Cerebellar cortex (tissue), 1 donor: ENCODE data around the gene MBTPS1.

Experiments used
- DNase-seq: peaks from one replicate; pipeline ENCODE4 v3.0.0-alpha.2; 2015; ENCODE audit warnings: low spot score

The MBTPS1 gene

DNA sequence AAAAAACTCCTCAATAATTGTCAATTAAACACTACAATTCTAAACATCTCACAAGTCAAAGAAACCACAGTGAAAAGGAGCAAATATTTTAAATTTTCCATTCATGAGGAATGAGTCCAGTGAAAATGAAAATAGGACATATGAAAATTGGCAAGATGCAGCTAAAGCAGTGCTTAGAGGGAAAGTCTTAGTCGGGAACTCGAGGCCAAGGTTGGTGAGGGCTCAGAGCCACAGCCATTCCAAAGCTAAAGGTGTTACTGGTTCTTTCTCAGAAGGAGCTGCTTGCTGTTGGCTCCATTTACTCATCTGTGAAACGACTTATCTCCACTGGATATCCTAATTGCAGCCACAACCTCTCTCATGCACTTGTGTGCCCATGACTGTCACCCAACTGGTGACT, 80.6 kb downstream of the MBTPS1 start:
- DNase-seq, result no peak

DNA sequence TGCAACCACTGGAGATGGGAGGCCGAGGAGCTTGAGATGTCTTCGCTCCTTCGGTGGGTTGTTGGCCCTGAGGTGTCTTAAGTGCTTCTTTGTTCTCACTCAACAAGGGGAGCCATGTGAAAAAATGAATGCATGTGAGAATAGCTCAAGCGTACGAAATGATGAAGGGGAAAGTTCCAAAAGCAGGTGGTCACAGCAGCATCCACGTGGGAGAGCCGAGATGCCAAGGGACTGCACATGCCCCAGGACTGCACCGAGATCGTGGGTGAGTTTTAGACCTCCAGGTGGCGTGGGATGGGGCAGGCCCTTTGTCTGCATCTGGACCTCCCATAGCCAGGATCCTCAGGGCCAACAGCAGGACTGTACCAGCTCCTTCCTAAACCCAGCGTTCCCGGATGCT, 82.2 kb downstream of the MBTPS1 start:
- no peak for DNase-seq

DNA sequence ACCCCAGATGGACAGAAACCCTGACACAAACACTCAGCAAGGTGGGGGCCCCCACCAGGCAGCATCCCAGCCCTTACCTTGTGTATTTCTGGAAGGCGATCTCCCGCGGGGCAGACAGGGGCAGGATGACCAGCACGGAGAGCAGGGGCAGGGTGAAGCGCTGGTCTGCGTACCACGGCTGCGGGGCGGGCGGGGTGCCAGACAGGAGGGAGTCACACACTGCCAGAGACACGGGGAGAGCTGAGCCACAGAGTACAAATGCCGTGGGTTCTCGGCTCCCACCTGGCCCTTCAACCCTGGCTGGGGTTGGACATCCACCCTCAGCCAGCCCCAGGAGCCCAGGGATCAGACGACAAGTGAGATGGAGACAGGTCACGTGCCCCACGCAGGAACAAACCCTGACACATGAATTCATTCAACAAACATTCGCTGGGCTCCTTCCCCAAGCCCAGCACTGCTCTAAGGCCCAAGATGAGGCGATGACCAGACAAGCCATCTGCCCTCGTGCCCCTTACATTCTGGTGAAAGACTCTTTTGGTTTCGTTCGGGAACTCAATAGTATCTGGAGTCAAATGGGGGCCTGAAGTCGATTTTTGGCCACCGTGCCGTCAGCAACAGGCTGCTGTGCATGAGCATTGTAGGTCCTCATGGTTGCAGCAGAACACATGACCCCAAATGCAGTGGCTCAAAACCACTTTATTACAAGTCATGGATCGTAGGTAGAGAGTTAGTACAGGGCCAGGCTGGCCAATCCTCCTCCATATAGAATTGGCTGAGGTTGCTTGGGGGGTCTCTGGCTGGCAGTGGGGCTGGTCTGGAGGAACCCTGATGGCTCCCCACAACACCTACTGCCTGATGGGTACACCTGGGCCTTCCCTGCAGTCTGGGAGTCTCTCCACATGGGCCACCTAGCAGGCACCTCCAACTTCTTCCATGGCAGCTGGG, 83.2 kb downstream of the MBTPS1 start:
- no peak for DNase-seq

DNA sequence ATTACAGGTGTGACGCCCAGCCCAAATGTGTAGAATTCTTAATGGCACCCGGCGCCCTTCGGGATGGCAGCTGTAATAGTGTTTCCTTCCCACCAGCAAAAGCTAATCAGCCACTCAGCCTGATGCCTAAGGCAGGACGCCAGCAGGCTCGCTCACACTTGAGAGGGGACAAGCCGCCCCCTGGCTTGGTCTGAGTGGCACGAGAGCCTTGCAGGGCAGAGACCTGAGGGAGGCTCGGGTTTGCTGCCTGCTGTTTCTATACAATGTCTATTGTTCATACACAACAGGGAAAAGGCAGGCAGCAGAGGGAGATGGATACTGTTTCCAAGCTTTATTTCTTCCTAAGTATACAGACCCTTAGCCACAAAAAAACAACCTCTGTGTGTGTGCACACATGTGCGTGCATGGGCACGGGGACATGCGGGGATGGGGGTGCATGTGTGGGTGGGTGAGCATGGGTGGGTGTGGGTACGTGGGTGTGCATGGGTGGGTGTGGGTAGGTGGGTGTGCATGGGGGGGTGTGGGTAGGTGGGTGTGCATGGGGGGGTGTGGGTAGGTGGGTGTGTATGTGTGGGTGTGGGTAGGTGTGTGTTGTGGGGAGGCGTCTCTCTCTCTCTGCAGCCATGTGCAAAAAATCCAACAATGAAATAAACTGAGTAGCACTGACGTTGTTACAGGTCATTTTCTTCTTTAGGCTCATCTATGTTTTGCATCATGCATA, 84.1 kb downstream of the MBTPS1 start:
- DNase-seq, result no peak

DNA sequence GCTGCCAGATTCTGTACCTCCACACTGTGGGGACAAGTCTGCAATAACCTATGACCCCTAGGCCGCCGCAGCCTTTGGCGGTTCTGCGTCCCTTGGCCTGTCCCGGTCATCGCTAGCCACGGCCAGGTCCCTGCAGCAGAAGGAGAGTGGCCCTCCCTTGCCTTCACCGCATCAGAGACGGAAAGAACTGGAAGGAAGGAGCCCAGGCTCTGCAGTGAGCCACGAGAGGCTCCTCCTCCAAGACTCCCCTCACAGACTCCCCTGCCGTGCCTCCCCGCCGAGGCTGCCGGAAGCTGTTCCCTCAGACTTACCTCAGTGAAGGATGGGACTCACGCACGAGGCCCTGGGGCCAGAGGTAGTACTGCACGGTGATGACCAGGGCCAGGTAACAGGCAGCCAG, 85.2 kb downstream of the MBTPS1 start:
- no peak for DNase-seq

DNA sequence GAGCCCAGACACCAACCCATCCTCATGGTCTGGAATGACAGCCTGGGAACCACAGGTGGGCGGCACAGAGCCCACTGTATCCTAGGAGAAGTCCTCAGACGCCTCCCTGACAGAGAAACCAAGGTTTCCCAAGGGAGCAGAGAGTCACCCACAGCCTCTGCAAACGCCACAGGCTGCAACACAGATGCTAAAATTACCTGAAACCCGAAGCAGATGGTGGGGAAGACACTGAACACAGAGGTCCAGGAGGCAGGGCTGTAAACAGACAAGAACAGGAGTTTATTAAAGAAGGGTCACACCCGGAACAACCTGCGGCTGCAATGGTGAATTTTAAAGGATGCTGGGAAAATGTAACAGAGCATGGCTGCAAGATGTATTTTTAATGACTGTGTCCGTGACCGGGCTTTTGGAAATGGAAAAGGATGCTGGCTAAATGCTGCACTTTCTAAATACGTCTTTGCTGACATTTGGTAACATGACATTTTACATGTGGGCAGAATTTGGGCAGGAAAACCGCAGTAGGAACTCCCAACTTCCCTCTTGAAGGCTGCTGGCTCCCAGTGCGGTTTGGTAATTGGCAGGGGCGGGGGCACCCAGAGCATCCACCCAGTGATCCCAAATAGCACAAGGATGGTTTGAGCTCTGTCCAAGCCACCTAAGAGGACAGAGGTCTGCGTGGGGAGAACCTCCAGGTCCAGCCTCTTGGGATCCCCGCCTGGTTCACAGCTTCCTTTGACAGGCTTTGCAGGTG, 87.3 kb downstream of the MBTPS1 start:
- no peak for DNase-seq

DNA sequence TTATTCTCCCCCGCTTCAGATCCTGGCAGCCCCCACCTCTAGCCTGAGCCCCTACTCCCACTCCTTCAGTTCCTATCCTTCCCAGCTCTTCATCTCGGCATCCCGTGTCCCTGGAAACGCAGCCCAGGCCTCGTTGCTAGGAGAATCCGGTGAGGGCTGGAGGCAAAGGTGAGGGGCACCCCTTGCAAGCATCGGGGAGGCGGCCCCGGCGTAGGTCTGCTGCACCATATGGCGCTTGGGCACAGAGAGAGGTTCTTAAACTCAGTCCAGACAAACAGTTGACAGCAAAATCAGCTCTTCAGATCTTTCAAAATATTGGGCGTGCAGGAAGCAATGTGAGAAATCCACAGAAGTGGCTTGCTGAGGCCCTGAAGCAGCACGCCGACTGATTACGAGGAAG, 89.1 kb downstream of the MBTPS1 start:
- peak; percentile 44 for DNase-seq

DNA sequence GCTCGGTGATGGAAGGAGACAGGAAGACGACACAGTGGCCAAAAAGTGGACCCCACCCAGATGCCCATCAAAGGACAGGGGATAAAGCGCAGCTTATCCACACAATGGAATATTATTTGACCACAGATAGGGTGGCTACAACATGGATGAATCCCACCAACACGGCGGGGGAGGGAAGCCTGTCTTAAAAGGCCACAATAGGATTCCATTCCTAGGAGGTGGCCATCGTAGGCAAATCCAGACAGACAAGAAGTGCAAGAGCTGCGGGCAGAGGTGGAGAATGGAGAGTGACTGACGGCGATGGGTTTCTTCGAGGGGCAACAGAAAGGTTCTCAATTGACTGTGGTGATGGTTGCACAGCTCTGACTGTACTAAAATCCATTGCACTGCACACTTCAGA, 90.1 kb downstream of the MBTPS1 start:
- no peak for DNase-seq

DNA sequence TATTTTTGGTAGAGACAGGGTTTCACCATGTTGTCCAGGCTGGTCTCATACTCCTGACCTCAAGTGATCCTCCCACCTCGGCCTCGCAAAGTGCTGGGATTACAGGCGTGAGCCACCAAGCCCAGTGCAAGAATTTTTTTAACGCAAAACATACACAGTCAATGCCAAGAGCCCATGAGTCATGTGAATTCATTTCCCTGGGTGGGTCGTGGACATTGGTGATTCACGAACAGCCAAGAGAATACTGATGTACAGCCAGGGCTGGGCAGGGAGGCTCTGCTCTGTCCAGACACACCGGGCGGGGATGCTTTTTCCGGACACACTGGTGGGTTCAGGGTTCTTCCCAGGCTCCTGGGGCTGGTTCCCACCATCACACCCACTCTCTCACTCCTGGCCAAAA, 91.9 kb downstream of the MBTPS1 start:
- no peak for DNase-seq

DNA sequence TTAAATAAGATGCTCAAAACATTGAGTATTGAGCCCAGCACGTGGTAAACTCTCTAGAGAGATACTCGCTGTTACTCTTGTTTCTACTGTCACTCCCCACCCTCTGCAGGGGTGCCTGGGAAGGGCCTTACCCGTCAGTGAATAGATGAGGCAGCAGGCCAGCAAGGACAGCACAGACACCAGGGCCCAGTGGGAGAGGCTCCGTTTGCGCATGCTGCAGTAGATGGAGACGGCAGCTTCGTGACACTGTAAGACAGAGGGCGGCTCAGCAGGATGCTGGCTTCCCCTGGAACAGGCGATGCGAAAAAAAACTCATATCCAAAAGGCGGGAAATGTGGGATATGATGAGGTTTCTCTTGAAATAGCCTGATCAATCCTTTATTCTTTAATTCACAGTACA, 94.1 kb downstream of the MBTPS1 start:
- peak; percentile 86 for DNase-seq

DNA sequence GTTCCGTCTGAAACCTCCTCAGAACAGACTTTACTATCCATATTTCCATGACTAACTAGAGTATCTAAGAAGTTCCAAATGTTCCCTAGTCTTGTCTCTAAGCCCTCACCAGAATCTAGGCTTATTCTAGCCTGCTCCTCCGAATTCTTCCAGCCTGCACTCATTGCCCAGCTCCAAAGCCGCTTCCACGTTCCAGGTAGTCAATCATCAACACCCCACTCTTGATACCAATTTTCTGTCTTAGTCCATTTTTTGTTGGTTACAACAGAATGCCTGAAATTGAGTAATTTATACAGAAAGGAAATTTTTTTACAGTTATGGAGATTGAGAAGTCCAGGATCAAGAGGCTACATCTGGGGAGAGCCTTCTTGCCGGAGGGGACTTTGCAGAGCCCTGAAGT, 95.3 kb downstream of the MBTPS1 start:
- no peak for DNase-seq

DNA sequence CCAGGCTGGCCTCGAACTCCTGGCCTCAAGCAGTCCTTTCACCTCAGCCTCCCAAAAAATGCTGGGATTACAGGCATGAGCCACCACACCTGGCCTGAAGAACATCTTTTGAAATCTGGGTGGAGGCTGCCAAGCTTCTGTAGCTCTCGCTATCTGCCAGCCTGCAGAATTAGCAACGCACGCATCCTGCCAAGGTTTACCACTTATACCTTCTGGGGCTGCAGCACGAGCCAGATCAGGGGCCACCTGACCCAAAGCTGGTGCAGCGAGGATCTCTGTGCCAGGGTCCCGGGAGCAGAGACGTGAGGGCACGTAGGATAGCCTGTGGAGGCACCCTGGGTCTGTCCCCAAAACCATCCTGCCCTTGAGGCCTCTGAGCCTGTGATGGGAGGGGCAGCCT, 96.4 kb downstream of the MBTPS1 start:
- peak; percentile 86 for DNase-seq

DNA sequence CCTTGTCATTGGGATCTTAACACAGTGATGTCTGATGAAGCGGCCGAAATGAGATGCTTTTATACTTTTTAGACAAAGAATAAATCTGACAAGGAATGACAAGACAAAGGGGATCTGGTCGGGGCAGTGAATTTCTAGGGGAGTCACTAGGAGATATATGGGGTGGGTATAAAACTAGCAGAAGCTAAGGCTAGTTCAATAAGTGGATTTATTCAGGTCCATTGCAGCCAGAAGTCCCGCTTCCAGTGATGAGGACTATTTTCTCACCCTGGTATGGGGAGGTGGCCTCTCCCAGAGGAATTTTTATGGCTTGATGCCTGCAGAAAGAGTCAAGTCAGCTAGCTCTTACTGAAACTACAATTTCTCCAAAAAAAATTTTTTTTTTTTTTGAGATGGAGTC, 98.0 kb downstream of the MBTPS1 start:
- no peak for DNase-seq

DNA sequence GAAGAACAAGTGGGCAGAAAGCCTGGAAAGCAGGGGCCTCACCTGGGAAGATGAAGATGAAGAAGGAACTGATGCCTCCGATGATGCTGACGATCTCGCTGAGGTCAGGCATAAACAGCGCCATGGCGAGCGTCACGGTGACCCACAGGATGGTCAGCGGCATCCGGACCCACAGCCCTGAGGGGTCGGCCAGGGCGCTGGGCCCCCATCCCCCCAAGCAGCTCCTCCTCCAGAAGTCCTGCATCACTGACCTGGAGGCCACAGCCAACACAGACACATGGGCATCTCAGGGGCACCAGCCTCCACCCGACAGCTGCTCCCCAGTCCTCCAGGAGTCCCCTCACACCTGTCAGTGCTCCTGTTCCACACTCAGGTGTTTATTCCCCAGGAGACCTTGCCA, 100.3 kb downstream of the MBTPS1 start:
- DNase-seq, result no peak

DNA sequence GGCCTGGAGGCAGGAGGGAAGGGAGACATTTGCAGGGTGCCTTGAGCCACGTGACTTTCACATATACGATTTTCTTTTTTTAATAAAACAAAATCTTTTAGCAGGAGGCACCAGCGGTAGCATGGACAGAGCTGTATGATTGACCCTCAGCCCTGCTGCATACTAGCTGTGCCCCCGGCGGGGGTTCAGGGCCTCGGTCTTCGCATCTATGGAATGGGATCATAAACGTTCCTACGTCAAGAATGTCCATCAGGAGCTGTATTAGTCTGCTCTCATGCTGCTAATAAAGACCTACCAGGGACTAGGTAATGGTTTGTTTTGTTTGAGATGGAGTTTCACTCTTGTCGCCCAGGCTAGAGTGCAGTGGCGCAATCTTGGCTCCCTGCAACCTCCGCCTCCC, 101.3 kb downstream of the MBTPS1 start:
- DNase-seq, result no peak

DNA sequence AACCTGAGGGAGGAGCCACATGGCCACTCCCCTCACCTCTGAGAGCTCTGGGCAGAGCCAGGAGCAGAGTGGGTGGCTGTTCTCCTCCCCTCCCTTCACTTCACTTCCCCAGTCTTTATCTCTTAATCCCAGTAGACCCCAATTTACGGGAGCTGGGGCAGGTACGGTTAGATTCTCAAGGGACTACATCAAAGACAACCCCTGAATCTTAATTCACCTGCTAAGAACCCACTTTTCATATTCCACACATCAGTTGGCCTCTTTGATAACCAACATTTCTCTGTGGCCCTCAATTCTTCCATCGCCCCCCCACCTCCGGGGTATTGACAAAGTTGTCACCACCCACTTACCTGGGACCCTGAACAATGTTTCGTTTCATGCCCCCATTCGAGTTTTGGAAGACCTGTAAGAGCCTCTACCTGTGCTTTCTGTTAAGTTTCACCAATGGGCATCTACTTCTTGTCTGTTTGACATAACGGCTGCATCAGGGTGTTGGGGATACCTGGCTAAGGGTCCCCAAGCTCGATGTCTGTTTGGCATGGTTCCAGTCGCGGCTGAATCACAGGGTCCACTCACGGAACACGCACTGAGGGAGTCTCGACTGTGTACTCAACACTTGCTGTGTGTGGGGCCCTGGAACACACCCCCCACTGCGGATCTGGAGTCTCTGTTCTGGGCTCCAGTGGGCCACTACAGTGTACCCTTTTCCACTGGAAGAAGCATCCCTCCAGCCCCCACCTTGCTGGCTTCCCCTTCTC, 102.0 kb downstream of the MBTPS1 start:
- no peak for DNase-seq

DNA sequence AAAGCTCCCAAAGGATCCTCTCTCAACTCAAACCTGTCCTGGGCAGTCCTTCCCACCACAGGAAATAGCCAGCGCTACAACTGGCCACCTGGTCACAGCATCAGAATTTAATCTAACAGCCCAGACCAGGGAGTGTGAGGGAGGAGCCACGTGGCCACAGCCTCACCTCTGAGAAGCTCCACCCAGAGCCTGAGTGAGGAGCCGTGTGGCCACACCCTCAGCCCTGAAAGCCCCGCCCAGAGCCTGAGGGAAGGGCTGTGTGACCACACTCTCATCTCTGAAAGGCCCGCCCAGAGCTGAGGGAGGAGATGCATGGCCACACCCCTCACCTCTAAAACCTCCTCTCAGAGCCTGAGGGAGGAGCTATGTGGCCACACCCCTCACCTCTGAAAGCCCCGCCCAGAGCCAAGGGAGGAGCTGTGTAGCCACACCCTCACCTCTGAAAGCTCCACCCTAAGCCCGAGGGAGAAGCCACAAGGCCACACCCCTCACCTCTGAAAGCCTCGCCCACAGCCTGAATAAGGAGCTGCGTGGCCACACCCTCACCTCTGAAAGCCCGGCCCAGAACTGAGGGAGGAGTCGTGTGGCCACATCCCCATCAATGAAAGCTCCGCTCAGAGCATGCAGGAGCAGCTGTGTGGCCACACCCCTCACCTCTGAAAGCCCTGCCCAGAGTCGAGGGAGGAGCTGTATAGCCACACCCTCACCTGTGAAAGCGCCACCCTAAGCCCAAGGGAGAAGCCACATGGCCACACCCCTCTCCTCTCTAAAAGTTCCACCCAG, 102.8 kb downstream of the MBTPS1 start:
- peak; percentile 65 for DNase-seq

DNA sequence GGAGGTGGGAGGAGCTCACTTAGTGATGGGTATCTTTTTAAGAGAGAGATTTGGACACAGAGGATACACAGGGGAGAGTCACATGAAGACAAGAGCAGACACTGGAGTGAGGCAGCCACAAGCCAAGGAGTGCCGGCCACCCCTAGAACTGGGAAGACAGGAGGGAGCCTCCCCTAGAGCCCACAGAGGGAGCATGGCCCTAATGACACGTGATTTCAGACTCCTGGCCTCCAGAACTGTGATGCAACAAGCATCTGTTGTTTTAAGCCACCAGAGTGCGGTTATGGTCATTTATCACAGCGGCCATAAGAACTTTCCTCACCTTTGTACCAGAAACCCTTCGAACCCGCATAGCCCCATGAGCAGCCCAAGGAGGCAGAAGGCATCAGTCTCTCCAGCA, 107.5 kb downstream of the MBTPS1 start:
- DNase-seq, result no peak

DNA sequence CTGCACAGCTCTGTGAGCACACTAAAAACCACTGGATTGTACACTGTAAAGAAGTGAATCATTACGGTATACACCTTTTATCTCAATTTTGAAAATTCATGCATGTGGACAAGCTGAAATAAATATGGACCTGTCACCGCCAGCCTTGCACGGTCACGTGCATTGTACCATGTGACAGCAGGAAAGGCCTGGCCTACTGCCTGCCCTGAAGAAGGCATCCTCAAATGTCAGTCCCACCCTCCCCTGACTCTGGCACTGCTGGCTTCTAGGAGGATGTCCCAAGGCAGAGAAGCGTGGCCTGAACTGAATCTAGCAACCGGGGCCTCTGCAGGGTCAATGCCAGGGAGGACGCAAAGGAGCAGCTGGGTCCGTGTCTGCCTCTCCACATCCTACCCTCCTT, 108.8 kb downstream of the MBTPS1 start:
- no peak for DNase-seq

DNA sequence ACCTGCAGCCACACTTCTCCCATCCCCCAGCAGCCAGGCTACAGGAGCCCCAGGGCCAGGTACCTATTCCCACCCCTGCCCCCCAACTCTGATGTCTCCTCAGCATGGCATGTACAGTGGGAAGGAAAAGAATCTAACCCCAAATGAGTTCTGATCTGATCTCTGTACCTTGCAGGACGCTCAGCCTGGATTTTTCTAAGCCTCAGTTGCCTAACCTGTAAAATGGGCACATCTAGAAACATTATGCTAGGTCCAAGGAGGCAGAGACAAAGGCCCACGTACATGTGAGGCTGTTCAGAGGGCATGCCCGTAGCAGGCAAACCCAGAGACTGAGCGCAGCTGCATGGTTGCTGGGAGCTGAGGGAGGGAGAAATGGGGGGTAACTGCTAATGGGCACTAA, 109.2 kb downstream of the MBTPS1 start:
- DNase-seq, result no peak

DNA sequence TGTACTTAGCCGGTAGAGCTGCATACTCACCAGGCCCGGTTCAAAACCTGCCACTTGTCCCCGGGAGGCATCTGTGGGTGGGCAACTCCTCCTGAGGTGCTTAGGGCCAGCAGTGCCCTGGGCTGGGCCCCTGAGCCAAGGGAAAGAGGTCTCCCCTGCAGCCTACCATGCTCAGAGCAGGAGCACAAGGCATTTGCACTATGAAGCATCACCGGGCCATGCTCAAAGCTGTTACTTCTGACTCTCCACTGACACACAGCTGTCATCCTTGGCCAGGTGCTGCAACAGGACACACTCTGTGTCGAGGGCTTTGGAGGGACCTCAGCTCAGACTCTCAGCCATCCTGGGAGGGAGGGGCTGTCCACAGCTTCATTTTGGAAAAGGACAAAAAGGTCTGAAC, 111.4 kb downstream of the MBTPS1 start:
- no peak for DNase-seq
